Activated CD8-positive, alpha-beta T cell treated with anti-CD3 and anti-CD28 coated beads, Interleukin-2, amount 10 ng/mL, durations not matched to agents 7 days and 5 days (primary cell): ENCODE data around the gene CXXC4. TPM values are rescaled to one million over a fixed set of nuclear protein-coding genes. Genes with fewer than 3 reads are reported as not detected.
A peak's percentile ranks its signal among the peaks of the same experiment; 100 is the strongest.

ENCODE experiments used
- ATAC-seq: fragments of 150-1000 bp; cut with Tn5 transposase; one replicate; pipeline ENCODE4 v1.10.0; 2021; ENCODE audit warnings: moderate library complexity
- CTCF ChIA-PET: fragments of 350-600 bp; sonication (Branson Sonifier 250); formaldehyde crosslinking; loops from one replicate; lab custom pipeline; 2021; ENCODE audit warnings: antibody characterized with exemption; lab: Charles Lee
- POLR2A ChIA-PET: fragments of 350-600 bp; sonication (Branson Sonifier 250); formaldehyde crosslinking; loops from one replicate; lab custom pipeline; 2021; ENCODE audit warnings: antibody characterized with exemption; lab: Charles Lee
- DNase-seq: peaks from one replicate; pipeline ENCODE4 v3.0.0-alpha.2; 2020
- H3K27ac Mint-ChIP-seq: one replicate; pipeline ENCODE4 v1.8.0; 2021; ENCODE audit warnings: mild to moderate bottlenecking, mixed read lengths
- H3K27me3 Mint-ChIP-seq: one replicate; pipeline ENCODE4 v1.8.0; 2021; ENCODE audit warnings: low read depth, mixed read lengths
- H3K36me3 Mint-ChIP-seq: one replicate; pipeline ENCODE4 v1.8.0; 2021; ENCODE audit warnings: low read depth, mixed read lengths
- H3K4me1 Mint-ChIP-seq: one replicate; pipeline ENCODE4 v1.8.0; 2021; ENCODE audit warnings: low read depth, mixed read lengths
- H3K4me3 Mint-ChIP-seq: one replicate; pipeline ENCODE4 v1.8.0; 2021; ENCODE audit warnings: mild to moderate bottlenecking, mixed read lengths
- H3K9me3 Mint-ChIP-seq: one replicate; pipeline ENCODE4 v1.8.0; 2022; ENCODE audit warnings: mixed read lengths; ENCODE audit not compliant: insufficient read depth
- total RNA-seq, 2 experiments: library from RNA; stranded (reverse); gene quantifications; one replicate each; pipeline ENCODE4 v1.2.3, GENCODE V29; 2021

CXXC4 gene
- total RNA-seq, 2 experiments from 2014 or later = not detected

GRCh38 chr4:104501290-104501689 is 6.6 kb upstream of the CXXC4 start:
- H3K4me3 Mint-ChIP-seq = no peak overlapping the region
- POLR2A ChIA-PET = no interaction called here
- no peak for ATAC-seq
- peaks cover 18% of the 10 kb centered on the region for H3K27me3 Mint-ChIP-seq
- H3K27ac Mint-ChIP-seq = no peak overlapping the region
- H3K36me3 Mint-ChIP-seq = no peaks in the 10 kb centered on the region
- no peaks in the 10 kb centered on the region for H3K9me3 Mint-ChIP-seq
- CTCF ChIA-PET = no interaction called here
- no peak for DNase-seq
- no peaks in the 10 kb centered on the region for H3K4me1 Mint-ChIP-seq

- Mint-ChIP-seq H3K4me3 (no peak overlapping the region), H3K27me3 (peaks cover 23% of the 10 kb centered on the region), H3K9me3 (no peaks in the 10 kb centered on the region), H3K4me1 (peaks cover 3% of the 10 kb centered on the region), H3K27ac (no peak overlapping the region), H3K36me3 (no peaks in the 10 kb centered on the region)
- POLR2A ChIA-PET = no interaction called here
- CTCF ChIA-PET = interaction anchor here (0.8 to 2.5 kb wide), 2 partner anchors 9 to 360 kb away, joined by 3 to 7 read pairs; no protein-coding TSS in a partner anchor
- DNase-seq = no peak
- no peak for ATAC-seq
Measured at GRCh38 chr4:104500442-104500841, 5.7 kb upstream of the CXXC4 start.

- Mint-ChIP-seq H3K27me3 (peaks cover 70% of the 10 kb centered on the region), H3K36me3 (no peaks in the 10 kb centered on the region), H3K4me3 (peak overlapping the region; percentile 44), H3K4me1 (peaks cover 29% of the 10 kb centered on the region), H3K27ac (no peak overlapping the region), H3K9me3 (no peaks in the 10 kb centered on the region)
- POLR2A ChIA-PET = no interaction called here
- DNase-seq (no peak), ATAC-seq (no peak)
- CTCF ChIA-PET = no interaction called here
Measured at GRCh38 chr4:104494185-104494584, 509 bp downstream of the CXXC4 start.

GRCh38 chr4:104493081-104493831 is 1.4 kb downstream of the CXXC4 start:
- Mint-ChIP-seq H3K36me3 (no peaks in the 10 kb centered on the region), H3K4me1 (peaks cover 29% of the 10 kb centered on the region), H3K27ac (no peak overlapping the region), H3K9me3 (no peaks in the 10 kb centered on the region), H3K27me3 (peaks cover 71% of the 10 kb centered on the region), H3K4me3 (no peak overlapping the region)
- ATAC-seq (no peak), DNase-seq (no peak)
- ChIA-PET CTCF (no interaction called here), POLR2A (no interaction called here)

- ATAC-seq (no peak), DNase-seq (no peak)
- Mint-ChIP-seq H3K27me3 (peaks cover 67% of the 10 kb centered on the region), H3K4me1 (peaks cover 29% of the 10 kb centered on the region), H3K36me3 (no peaks in the 10 kb centered on the region), H3K27ac (no peak overlapping the region), H3K9me3 (no peaks in the 10 kb centered on the region), H3K4me3 (peak overlapping the region; percentile 49)
- CTCF ChIA-PET = no interaction called here
- POLR2A ChIA-PET = no interaction called here
Measured at GRCh38 chr4:104492183-104492771, 2.4 kb downstream of the CXXC4 start.

- ATAC-seq (peak; percentile 76), DNase-seq (peak; percentile 35)
- peak overlapping the region; percentile 71 for H3K4me3 Mint-ChIP-seq
- H3K9me3 Mint-ChIP-seq = no peaks in the 10 kb centered on the region
- H3K27me3 Mint-ChIP-seq = peaks cover 64% of the 10 kb centered on the region
- H3K36me3 Mint-ChIP-seq = no peaks in the 10 kb centered on the region
- no peak overlapping the region for H3K27ac Mint-ChIP-seq
- ChIA-PET CTCF (no interaction called here), POLR2A (no interaction called here)
- peaks cover 29% of the 10 kb centered on the region for H3K4me1 Mint-ChIP-seq
Measured at GRCh38 chr4:104491481-104492182, 3.1 kb downstream of the CXXC4 start.

GRCh38 chr4:104490770-104491480 is 3.8 kb downstream of the CXXC4 start:
- Mint-ChIP-seq H3K4me1 (peaks cover 29% of the 10 kb centered on the region), H3K36me3 (no peaks in the 10 kb centered on the region), H3K27ac (no peak overlapping the region), H3K4me3 (peak overlapping the region; percentile 70), H3K9me3 (no peaks in the 10 kb centered on the region), H3K27me3 (peaks cover 62% of the 10 kb centered on the region)
- ChIA-PET CTCF (no interaction called here), POLR2A (no interaction called here)
- ATAC-seq = peak; percentile 73
- peak; percentile 49 for DNase-seq

- Mint-ChIP-seq H3K9me3 (no peaks in the 10 kb centered on the region), H3K4me3 (peak overlapping the region; percentile 70), H3K27me3 (peaks cover 56% of the 10 kb centered on the region), H3K4me1 (peaks cover 24% of the 10 kb centered on the region), H3K36me3 (no peaks in the 10 kb centered on the region), H3K27ac (no peak overlapping the region)
- ATAC-seq = peak; percentile 17
- no peak for DNase-seq
- CTCF ChIA-PET = no interaction called here
- POLR2A ChIA-PET = no interaction called here
Measured at GRCh38 chr4:104490096-104490769, 4.5 kb downstream of the CXXC4 start.

- POLR2A ChIA-PET = no interaction called here
- no peaks in the 10 kb centered on the region for H3K36me3 Mint-ChIP-seq
- no peaks in the 10 kb centered on the region for H3K9me3 Mint-ChIP-seq
- no peak overlapping the region for H3K4me3 Mint-ChIP-seq
- DNase-seq (no peak), ATAC-seq (no peak)
- H3K4me1 Mint-ChIP-seq = peaks cover 21% of the 10 kb centered on the region
- CTCF ChIA-PET = no interaction called here
- H3K27ac Mint-ChIP-seq = no peak overlapping the region
- peaks cover 51% of the 10 kb centered on the region for H3K27me3 Mint-ChIP-seq
Measured at GRCh38 chr4:104489731-104490095, 5.0 kb downstream of the CXXC4 start.

- Mint-ChIP-seq H3K9me3 (no peaks in the 10 kb centered on the region), H3K27me3 (peaks cover 37% of the 10 kb centered on the region), H3K36me3 (no peaks in the 10 kb centered on the region), H3K4me1 (peaks cover 14% of the 10 kb centered on the region), H3K4me3 (no peak overlapping the region), H3K27ac (no peak overlapping the region)
- ChIA-PET CTCF (interaction anchor here (1.0 kb wide), 1 partner anchor 24 kb away, joined by 3 read pairs; no protein-coding TSS in a partner anchor), POLR2A (no interaction called here)
- ATAC-seq (no peak), DNase-seq (no peak)
Measured at GRCh38 chr4:104488151-104488550, 6.5 kb downstream of the CXXC4 start.

GRCh38 chr4:104486716-104487504 is 7.8 kb downstream of the CXXC4 start:
- Mint-ChIP-seq H3K27me3 (peaks cover 25% of the 10 kb centered on the region), H3K4me3 (no peak overlapping the region), H3K27ac (no peak overlapping the region), H3K9me3 (no peaks in the 10 kb centered on the region), H3K4me1 (peaks cover 11% of the 10 kb centered on the region), H3K36me3 (no peaks in the 10 kb centered on the region)
- ATAC-seq (no peak), DNase-seq (no peak)
- POLR2A ChIA-PET = no interaction called here
- CTCF ChIA-PET = no interaction called here
